Measurements from ENCODE around the gene SORL1.

SORL1 gene

GRCh38 chr11:121595717-121596161 lies 143.6 kb downstream of the SORL1 start:
- Histone ChIP-seq H3K27ac (ENCODE audit: low read length) (no peak overlapping the region), H3K4me2 (ENCODE audit: insufficient read depth, low read length) (no peak overlapping the region), H3K27me3 (ENCODE audit: insufficient read depth, low read length, poor library complexity) (no peaks in the 10 kb centered on the region), H3K36me3 (ENCODE audit: insufficient read depth, low read length) (peaks cover 86% of the 10 kb centered on the region), H3K4me3 (ENCODE audit: low read depth in 1 of 2, low read length in 2 of 2) (no peak overlapping the region), H4K20me1 (ENCODE audit: insufficient read depth, low read length) (no peaks in the 10 kb centered on the region), H3K9ac (ENCODE audit: low read depth, low read length) (no peak overlapping the region), H3K4me1 (ENCODE audit: insufficient read depth, low read length) (peaks cover 5% of the 10 kb centered on the region; the same call in 1 of the 2 replicates), H3K79me2 (ENCODE audit: insufficient read depth, low read length) (no peaks in the 10 kb centered on the region), H2AFZ (ENCODE audit: low read depth, low read length) (no peak overlapping the region), H3K9me3 (ENCODE audit: insufficient read depth, low read length, severe bottlenecking) (no peaks in the 10 kb centered on the region)
- TF ChIP-seq EZH2 (IDR thresholded peaks at IDR 0.05; ENCODE audit: borderline replicate concordance, low read depth, low read length, severe bottlenecking): no peak
- no peak for TF ChIP-seq CTCF (IDR thresholded peaks at IDR 0.05; ENCODE audit: borderline replicate concordance, extremely low read depth, low read length, poor library complexity, severe bottlenecking)
- ATAC-seq (ENCODE audit: insufficient read depth, low read depth): no peak
- no peak for DNase-seq

DNA sequence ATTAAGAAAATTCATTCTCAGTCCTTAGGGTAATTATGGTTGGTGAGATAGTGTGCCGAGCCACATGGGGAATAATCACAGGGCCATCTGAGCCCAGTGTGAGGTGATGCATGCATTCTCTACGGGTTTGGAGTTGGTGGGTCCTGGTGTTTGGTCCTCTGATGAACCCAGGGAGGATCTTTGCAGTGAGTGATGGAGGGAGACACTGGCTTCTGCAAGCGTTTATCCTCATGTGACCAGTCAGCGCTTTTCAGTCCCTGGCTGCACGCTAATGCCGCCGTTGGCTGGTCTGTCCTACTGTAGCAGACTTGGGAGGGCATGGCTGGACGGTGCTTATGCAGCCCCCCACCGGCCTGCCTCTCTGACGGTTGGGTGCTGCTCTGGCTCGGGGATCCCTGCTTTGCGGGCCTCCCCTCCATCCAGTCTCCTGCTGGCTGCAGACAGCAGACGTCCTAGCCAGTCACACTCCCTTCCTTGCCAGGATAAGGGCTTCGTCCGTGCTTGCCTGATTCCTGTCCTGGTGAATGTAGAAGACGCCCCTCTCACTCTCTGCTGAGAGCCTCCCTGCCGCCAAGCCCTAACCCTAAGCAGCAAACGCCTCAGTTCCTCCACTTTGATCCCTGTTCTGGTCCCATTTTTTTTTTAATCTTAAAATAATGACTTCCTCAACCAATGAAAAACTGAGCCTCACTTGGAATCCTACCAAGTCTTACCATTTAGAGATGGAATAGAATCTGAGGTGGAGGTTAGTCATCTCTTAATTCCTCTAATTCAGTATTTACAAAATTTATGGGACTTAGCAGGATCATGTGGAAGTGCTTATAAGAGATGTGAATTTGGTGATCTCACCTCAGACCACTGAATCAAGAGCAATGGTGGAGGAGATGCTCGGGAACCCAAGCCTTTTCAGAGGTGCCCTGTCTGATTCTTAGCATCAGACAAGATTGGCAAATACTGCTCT lies 144.4 kb downstream of the SORL1 start:
- Histone ChIP-seq H3K4me2 (ENCODE audit: insufficient read depth, low read length) (no peak overlapping the region), H3K4me1 (ENCODE audit: insufficient read depth, low read length) (no peaks in the 10 kb centered on the region), H3K9ac (ENCODE audit: low read depth, low read length) (no peak overlapping the region), H3K79me2 (ENCODE audit: insufficient read depth, low read length) (no peaks in the 10 kb centered on the region), H4K20me1 (ENCODE audit: insufficient read depth, low read length) (no peaks in the 10 kb centered on the region), H3K4me3 (ENCODE audit: low read depth in 1 of 2, low read length in 2 of 2) (no peak overlapping the region), H3K36me3 (ENCODE audit: insufficient read depth, low read length) (peaks cover 80% of the 10 kb centered on the region), H3K27me3 (ENCODE audit: insufficient read depth, low read length, poor library complexity) (no peaks in the 10 kb centered on the region), H2AFZ (ENCODE audit: low read depth, low read length) (no peak overlapping the region), H3K27ac (ENCODE audit: low read length) (no peak overlapping the region), H3K9me3 (ENCODE audit: insufficient read depth, low read length, severe bottlenecking) (no peaks in the 10 kb centered on the region)
- no peak for DNase-seq
- TF ChIP-seq CTCF (IDR thresholded peaks at IDR 0.05; ENCODE audit: borderline replicate concordance, extremely low read depth, low read length, poor library complexity, severe bottlenecking) (no peak), EZH2 (IDR thresholded peaks at IDR 0.05; ENCODE audit: borderline replicate concordance, low read depth, low read length, severe bottlenecking) (no peak)
- ATAC-seq (ENCODE audit: insufficient read depth, low read depth): no peak

- H3K4me3 ChIP-seq (ENCODE audit: low read depth in 1 of 2, low read length in 2 of 2): no peak overlapping the region
- no peak for TF ChIP-seq EZH2 (IDR thresholded peaks at IDR 0.05; ENCODE audit: borderline replicate concordance, low read depth, low read length, severe bottlenecking)
- no peak for TF ChIP-seq CTCF (IDR thresholded peaks at IDR 0.05; ENCODE audit: borderline replicate concordance, extremely low read depth, low read length, poor library complexity, severe bottlenecking)
- no peaks in the 10 kb centered on the region for H4K20me1 ChIP-seq (ENCODE audit: insufficient read depth, low read length)
- H3K36me3 ChIP-seq (ENCODE audit: insufficient read depth, low read length): peaks cover 78% of the 10 kb centered on the region
- no peak for ATAC-seq (ENCODE audit: insufficient read depth, low read depth)
- H2AFZ ChIP-seq (ENCODE audit: low read depth, low read length): no peak overlapping the region
- no peaks in the 10 kb centered on the region for H3K27me3 ChIP-seq (ENCODE audit: insufficient read depth, low read length, poor library complexity)
- no peak for DNase-seq
- H3K4me1 ChIP-seq (ENCODE audit: insufficient read depth, low read length): no peaks in the 10 kb centered on the region
- H3K9ac ChIP-seq (ENCODE audit: low read depth, low read length): no peak overlapping the region
- no peaks in the 10 kb centered on the region for H3K79me2 ChIP-seq (ENCODE audit: insufficient read depth, low read length)
- no peak overlapping the region for H3K4me2 ChIP-seq (ENCODE audit: insufficient read depth, low read length)
- no peaks in the 10 kb centered on the region for H3K9me3 ChIP-seq (ENCODE audit: insufficient read depth, low read length, severe bottlenecking)
- no peak overlapping the region for H3K27ac ChIP-seq (ENCODE audit: low read length)
Measured at GRCh38 chr11:121603316-121603715, 151.2 kb downstream of the SORL1 start.
